ENCODE measurements around the gene SGK1.

GRCh38 chr6:134345789-134346188 is 27.9 kb upstream of the SGK1 start:
- TF ChIP-seq FOXM1 (IDR thresholded peaks at IDR 0.05; ENCODE audit: borderline replicate concordance), result no peak
- TF ChIP-seq PKNOX1 (IDR thresholded peaks at IDR 0.05), result no peak
- no peak for TF ChIP-seq SUZ12 (IDR thresholded peaks at IDR 0.05)
- no peak for TF ChIP-seq BHLHE40 (IDR thresholded peaks at IDR 0.05; ENCODE audit: borderline replicate concordance)
- no peak for TF ChIP-seq CTBP1 (IDR thresholded peaks at IDR 0.05; ENCODE audit: borderline replicate concordance)
- TF ChIP-seq ELF4 (IDR thresholded peaks at IDR 0.05), result no peak
- TF ChIP-seq SP1 (IDR thresholded peaks at IDR 0.05), result no peak
- no peak for TF ChIP-seq ARNT (IDR thresholded peaks at IDR 0.05)
- no peak for TF ChIP-seq ZNF384 (IDR thresholded peaks at IDR 0.05)
- TF ChIP-seq L3MBTL2 (conservative IDR thresholded peaks at IDR 0.05), result no peak
- no peak for TF ChIP-seq FOXK2 (IDR thresholded peaks at IDR 0.05)
- no peak for TF ChIP-seq NFRKB (IDR thresholded peaks at IDR 0.05)

Data from HEK293T (cell line).